Peyer's patch (tissue), 4 donors: Measurements from ENCODE around the gene SFXN2.

Source experiments
- POLR2A ChIP-seq, 2 donors: fragments of 450-650 bp; IDR thresholded peaks; one replicate each; pipeline ENCODE4 v1.5.1; 2017; ENCODE audit warnings: antibody characterized with exemption in 2 of 2, mild to moderate bottlenecking in 2 of 2, moderate library complexity in 2 of 2
- TF ChIP-seq, protein P1 (sequence below), 6 experiments: fragments of 450-650 bp in 4 of 6; fragments of 200-600 bp in 2 of 6; sonication (generic) in 1 of 6; IDR thresholded peaks; one replicate each; pipeline ENCODE4 v1.5.1; 2017 to 2019; ENCODE audit warnings: antibody characterized with exemption in 6 of 6, mild to moderate bottlenecking in 3 of 6, moderate library complexity in 1 of 6

GRCh38 chr10:102668326-102669107, 45.9 kb upstream of the SFXN2 start:
- TF ChIP-seq, protein P1, sequence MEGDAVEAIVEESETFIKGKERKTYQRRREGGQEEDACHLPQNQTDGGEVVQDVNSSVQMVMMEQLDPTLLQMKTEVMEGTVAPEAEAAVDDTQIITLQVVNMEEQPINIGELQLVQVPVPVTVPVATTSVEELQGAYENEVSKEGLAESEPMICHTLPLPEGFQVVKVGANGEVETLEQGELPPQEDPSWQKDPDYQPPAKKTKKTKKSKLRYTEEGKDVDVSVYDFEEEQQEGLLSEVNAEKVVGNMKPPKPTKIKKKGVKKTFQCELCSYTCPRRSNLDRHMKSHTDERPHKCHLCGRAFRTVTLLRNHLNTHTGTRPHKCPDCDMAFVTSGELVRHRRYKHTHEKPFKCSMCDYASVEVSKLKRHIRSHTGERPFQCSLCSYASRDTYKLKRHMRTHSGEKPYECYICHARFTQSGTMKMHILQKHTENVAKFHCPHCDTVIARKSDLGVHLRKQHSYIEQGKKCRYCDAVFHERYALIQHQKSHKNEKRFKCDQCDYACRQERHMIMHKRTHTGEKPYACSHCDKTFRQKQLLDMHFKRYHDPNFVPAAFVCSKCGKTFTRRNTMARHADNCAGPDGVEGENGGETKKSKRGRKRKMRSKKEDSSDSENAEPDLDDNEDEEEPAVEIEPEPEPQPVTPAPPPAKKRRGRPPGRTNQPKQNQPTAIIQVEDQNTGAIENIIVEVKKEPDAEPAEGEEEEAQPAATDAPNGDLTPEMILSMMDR (IDR thresholded peaks at IDR 0.05): no peak
- TF ChIP-seq POLR2A (IDR thresholded peaks at IDR 0.05): no peak
